Ovary (tissue), 9 donors: ENCODE data around the gene CYP46A1. TPM values are rescaled to one million over a fixed set of nuclear protein-coding genes. Genes with fewer than 3 reads are reported as not detected.

Source experiments
- DNase-seq, 5 donors: peaks; one replicate each; pipeline ENCODE4 v3.0.0-alpha.2; 2019 to 2020
- H3K27ac ChIP-seq, 2 donors: fragments of 200-600 bp; one replicate each; pipeline versions ENCODE4 v1.5.1 to v1.8.0; 2019 to 2022
- H3K27me3 ChIP-seq: fragments of 200-600 bp; one replicate; pipeline ENCODE4 v1.8.0; 2022
- H3K36me3 ChIP-seq: fragments of 200-600 bp; sonication (generic); one replicate; pipeline ENCODE4 v1.5.1; 2019
- H3K4me1 ChIP-seq: one replicate; pipeline ENCODE4 v1.8.1; 2013; ENCODE audit warnings: mild to moderate bottlenecking, moderate library complexity; ENCODE audit not compliant: insufficient read depth
- H3K4me3 ChIP-seq: fragments of 200-600 bp; sonication (generic); one replicate; pipeline ENCODE4 v1.5.1; 2017
- H3K9me3 ChIP-seq, 2 donors: fragments of 200-600 bp in 1 of 2; sonication (generic) in 1 of 2; one replicate each; pipeline versions ENCODE4 v1.5.1 to v1.8.1; 2013 to 2019; ENCODE audit warnings: mild to moderate bottlenecking in 1 of 2, moderate library complexity in 1 of 2
- CTCF ChIP-seq, 3 donors: fragments of 450-650 bp in 2 of 3; fragments of 200-600 bp in 1 of 3; IDR thresholded peaks; one replicate each; pipeline versions ENCODE4 v1.5.1 to v1.8.0; 2016 to 2022; ENCODE audit warnings: antibody characterized with exemption in 3 of 3, mild to moderate bottlenecking in 1 of 3
- EP300 ChIP-seq: sonication (generic); formaldehyde crosslinking; IDR thresholded peaks from one replicate; pipeline ENCODE4 v1.6.1; 2017; ENCODE audit warnings: antibody characterized with exemption
- POLR2A ChIP-seq: fragments of 450-650 bp; IDR thresholded peaks from one replicate; pipeline ENCODE4 v1.6.1; 2017; ENCODE audit warnings: antibody characterized with exemption, mild to moderate bottlenecking, moderate library complexity
- WGBS, 3 donors: extraction: QIAGEN DNeasy Blood & Tissue Kit in 1 of 3; methylation state at CpG; one replicate each; pipeline versions ENCODE4 v1.1.5 to v1.1.7; 2013 to 2017; 5-methylcytosine and 5-hydroxymethylcytosine counted together
- intact Hi-C, 4 donors: fragments of 100-400 bp; cut with DNase I; formaldehyde crosslinking; loops; one replicate each; pipeline versions ENCODE4 v1.11.0 to v1.15.1; 2022 to 2023
- polyA plus RNA-seq, 2 donors: library from polyadenylated mRNA; stranded (reverse); fragments of 200-250 nt in 1 of 2; fragments of 350-450 nt in 1 of 2; fragmentation: Illumina TruSeq in 1 of 2; extraction: RNeasy Lipid Tissue Mini Kit (QIAGEN cat#74804) in 1 of 2; gene quantifications; one replicate each; pipeline ENCODE4 v1.2.3, GENCODE V29; 2013 to 2014
- total RNA-seq, 7 donors: library from RNA; depleted of rRNA in 2 of 7; stranded (reverse); fragments of >200 nt in 2 of 7; fragmentation: NEBNext Ultra II Directional in 3 of 7; extraction: Animal tissue kit (Norgen Biotek cat#: 25700) in 3 of 7; gene quantifications; one replicate each; pipeline versions ENCODE4 v1.1.0 to v1.2.4, GENCODE V29; 2016 to 2023
- donor health status: DM: no; HTN: no; CAD: no; lungs with moderate emphysema.
- donor health status: DM: no; HTN: no; CAD: no.
- donor health status: Bipolar disorder and iron deficiency.
- donor health status: DM: yes; HTN: yes; CAD: no.
- donor health status: DM: no; HTN: no; CAD: no.
- donor health status: DM: yes; HTN: yes; CAD: no.

The CYP46A1 gene
- total and polyA plus RNA-seq, 9 donors, result 0.48 to 4.9 (median 1.7) TPM

GRCh38 chr14:99713972-99714371, 29.9 kb downstream of the CYP46A1 start:
- H3K4me1 ChIP-seq, result no peaks in the 10 kb centered on the region
- H3K27ac ChIP-seq, result no peak overlapping the region
- no peaks in the 10 kb centered on the region for H3K36me3 ChIP-seq
- no peak for TF ChIP-seq POLR2A
- no peak for TF ChIP-seq EP300
- TF ChIP-seq CTCF (IDR thresholded peaks at IDR 0.05), result no peak
- no peaks in the 10 kb centered on the region for H3K27me3 ChIP-seq
- intact Hi-C loops, result no loop called here
- WGBS, 3 donors, result 84 to 88% (median 86%) methylated on average over 3 of the region's 3 CpGs
- DNase-seq, result no peak
- H3K9me3 ChIP-seq, result no peaks in the 10 kb centered on the region
- no peak overlapping the region for H3K4me3 ChIP-seq

GRCh38 chr14:99715266-99716000, 31.3 kb downstream of the CYP46A1 start:
- DNase-seq, result no peak
- Histone ChIP-seq H3K27ac (no peak overlapping the region), H3K4me3 (no peak overlapping the region), H3K36me3 (no peaks in the 10 kb centered on the region), H3K27me3 (no peaks in the 10 kb centered on the region), H3K4me1 (no peaks in the 10 kb centered on the region), H3K9me3 (no peaks in the 10 kb centered on the region)
- WGBS, 3 donors, result 78 to 85% (median 78%) methylated on average over 24 of the region's 24 CpGs
- intact Hi-C loops, result no loop called here
- no peak for TF ChIP-seq CTCF (IDR thresholded peaks at IDR 0.05)
- TF ChIP-seq EP300, result no peak
- TF ChIP-seq POLR2A, result no peak

- intact Hi-C loops, result no loop called here
- Histone ChIP-seq H3K27me3 (no peaks in the 10 kb centered on the region), H3K27ac (no peak overlapping the region), H3K4me3 (no peak overlapping the region), H3K36me3 (no peaks in the 10 kb centered on the region), H3K9me3 (no peaks in the 10 kb centered on the region), H3K4me1 (no peaks in the 10 kb centered on the region)
- WGBS, 3 donors, result 60 to 80% (median 80%) methylated on average over 10 of the region's 10 CpGs
- TF ChIP-seq EP300, result no peak
- no peak for TF ChIP-seq CTCF (IDR thresholded peaks at IDR 0.05)
- TF ChIP-seq POLR2A, result no peak
- DNase-seq, result no peak
These were observed 32.2 kb downstream of the CYP46A1 start for GRCh38 chr14:99716091-99716849.

GRCh38 chr14:99716850-99717681, 33.0 kb downstream of the CYP46A1 start:
- H3K4me3 ChIP-seq, result no peak overlapping the region
- no peak for DNase-seq
- H3K27me3 ChIP-seq, result no peaks in the 10 kb centered on the region
- TF ChIP-seq EP300, result no peak
- no peak for TF ChIP-seq POLR2A
- no peak for TF ChIP-seq CTCF (IDR thresholded peaks at IDR 0.05)
- no peak overlapping the region for H3K27ac ChIP-seq
- H3K9me3 ChIP-seq, result no peaks in the 10 kb centered on the region
- intact Hi-C loops, result no loop called here
- no peaks in the 10 kb centered on the region for H3K36me3 ChIP-seq
- WGBS, 3 donors, result 92 to 98% (median 94%) methylated on average over 14 of the region's 14 CpGs
- H3K4me1 ChIP-seq, result no peaks in the 10 kb centered on the region
